ENCODE results near the gene TRIM24.

The TRIM24 gene

DNA sequence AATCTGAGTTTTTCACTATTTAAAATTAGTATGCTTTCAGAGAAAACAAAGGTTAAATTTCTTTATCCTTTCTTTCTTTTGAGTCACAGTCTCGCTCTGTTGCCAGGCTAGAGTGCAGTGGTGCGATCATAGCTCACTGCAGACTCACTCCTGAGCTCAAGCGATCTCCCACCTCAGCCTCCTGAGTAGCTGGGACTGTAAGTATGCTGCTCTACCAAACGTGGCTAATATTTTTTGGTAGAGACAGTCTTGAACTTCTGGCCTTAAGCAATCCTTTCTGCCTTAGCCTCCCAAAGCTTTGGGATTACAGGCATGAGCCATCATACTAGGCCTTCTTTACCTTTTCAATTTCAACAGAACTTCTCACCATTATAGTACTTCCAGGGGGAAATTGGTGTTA, 113.7 kb downstream of the TRIM24 start:
- TF ChIP-seq, protein P1, sequence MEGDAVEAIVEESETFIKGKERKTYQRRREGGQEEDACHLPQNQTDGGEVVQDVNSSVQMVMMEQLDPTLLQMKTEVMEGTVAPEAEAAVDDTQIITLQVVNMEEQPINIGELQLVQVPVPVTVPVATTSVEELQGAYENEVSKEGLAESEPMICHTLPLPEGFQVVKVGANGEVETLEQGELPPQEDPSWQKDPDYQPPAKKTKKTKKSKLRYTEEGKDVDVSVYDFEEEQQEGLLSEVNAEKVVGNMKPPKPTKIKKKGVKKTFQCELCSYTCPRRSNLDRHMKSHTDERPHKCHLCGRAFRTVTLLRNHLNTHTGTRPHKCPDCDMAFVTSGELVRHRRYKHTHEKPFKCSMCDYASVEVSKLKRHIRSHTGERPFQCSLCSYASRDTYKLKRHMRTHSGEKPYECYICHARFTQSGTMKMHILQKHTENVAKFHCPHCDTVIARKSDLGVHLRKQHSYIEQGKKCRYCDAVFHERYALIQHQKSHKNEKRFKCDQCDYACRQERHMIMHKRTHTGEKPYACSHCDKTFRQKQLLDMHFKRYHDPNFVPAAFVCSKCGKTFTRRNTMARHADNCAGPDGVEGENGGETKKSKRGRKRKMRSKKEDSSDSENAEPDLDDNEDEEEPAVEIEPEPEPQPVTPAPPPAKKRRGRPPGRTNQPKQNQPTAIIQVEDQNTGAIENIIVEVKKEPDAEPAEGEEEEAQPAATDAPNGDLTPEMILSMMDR (IDR thresholded peaks at IDR 0.05; ENCODE audit: unreplicated experiment in 3 of 3), result no peak
- H3K27ac Mint-ChIP-seq, result no peak overlapping the region
- H3K27me3 Mint-ChIP-seq (ENCODE audit: low read depth), result no peaks in the 10 kb centered on the region
- H3K4me1 Mint-ChIP-seq, result no peaks in the 10 kb centered on the region
- no peak overlapping the region for H3K4me3 Mint-ChIP-seq
- H3K9me3 Mint-ChIP-seq, result no peaks in the 10 kb centered on the region
- H3K36me3 Mint-ChIP-seq (ENCODE audit: low read depth), result peaks cover 80% of the 10 kb centered on the region

DNA sequence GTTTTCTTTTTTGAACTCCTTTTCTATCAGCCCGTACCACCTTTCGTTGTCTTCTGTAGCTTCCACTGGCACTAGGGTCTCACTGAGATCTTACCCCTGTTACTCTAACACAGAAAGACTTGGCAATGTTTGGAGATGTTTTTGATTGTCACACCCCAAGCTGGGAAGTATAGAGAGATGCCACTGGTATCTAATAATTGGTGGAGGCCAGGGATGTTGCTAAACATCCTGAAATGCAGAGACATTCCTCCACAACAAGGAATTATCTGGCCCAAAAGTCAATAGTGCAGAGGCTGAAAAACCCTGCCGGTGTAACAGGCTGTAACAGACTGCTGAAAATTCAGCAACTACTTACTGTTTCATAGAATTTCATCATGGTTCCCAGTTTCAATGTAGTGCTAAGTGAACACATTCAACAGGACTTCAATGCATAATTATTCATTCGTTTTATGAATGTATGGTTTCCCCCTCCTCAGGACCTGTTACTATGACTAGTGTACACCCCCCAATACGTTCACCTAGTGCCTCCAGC, 115.9 kb downstream of the TRIM24 start:
- Mint-ChIP-seq H3K4me1 (no peaks in the 10 kb centered on the region), H3K36me3 (ENCODE audit: low read depth) (peaks cover 80% of the 10 kb centered on the region), H3K9me3 (no peaks in the 10 kb centered on the region), H3K27me3 (ENCODE audit: low read depth) (no peaks in the 10 kb centered on the region), H3K27ac (no peak overlapping the region), H3K4me3 (no peak overlapping the region)
- TF ChIP-seq, protein P1 (IDR thresholded peaks at IDR 0.05; ENCODE audit: unreplicated experiment in 3 of 3), result no peak

DNA sequence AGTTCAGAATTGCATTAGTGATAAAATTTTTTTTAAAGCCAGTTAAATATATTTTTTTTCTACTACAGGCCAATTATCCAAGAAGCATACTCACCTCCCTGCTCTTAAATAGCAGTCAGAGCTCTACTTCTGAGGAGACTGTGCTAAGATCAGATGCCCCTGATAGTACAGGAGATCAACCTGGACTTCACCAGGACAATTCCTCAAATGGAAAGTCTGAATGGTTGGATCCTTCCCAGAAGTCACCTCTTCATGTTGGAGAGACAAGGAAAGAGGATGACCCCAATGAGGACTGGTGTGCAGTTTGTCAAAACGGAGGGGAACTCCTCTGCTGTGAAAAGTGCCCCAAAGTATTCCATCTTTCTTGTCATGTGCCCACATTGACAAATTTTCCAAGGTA, 119.1 kb downstream of the TRIM24 start:
- peaks cover 87% of the 10 kb centered on the region for H3K36me3 Mint-ChIP-seq (ENCODE audit: low read depth)
- no peaks in the 10 kb centered on the region for H3K9me3 Mint-ChIP-seq
- no peak overlapping the region for H3K4me3 Mint-ChIP-seq
- no peaks in the 10 kb centered on the region for H3K27me3 Mint-ChIP-seq (ENCODE audit: low read depth)
- H3K4me1 Mint-ChIP-seq, result no peaks in the 10 kb centered on the region
- TF ChIP-seq, protein P1 (IDR thresholded peaks at IDR 0.05; ENCODE audit: unreplicated experiment in 3 of 3), result no peak
- H3K27ac Mint-ChIP-seq, result no peak overlapping the region

DNA sequence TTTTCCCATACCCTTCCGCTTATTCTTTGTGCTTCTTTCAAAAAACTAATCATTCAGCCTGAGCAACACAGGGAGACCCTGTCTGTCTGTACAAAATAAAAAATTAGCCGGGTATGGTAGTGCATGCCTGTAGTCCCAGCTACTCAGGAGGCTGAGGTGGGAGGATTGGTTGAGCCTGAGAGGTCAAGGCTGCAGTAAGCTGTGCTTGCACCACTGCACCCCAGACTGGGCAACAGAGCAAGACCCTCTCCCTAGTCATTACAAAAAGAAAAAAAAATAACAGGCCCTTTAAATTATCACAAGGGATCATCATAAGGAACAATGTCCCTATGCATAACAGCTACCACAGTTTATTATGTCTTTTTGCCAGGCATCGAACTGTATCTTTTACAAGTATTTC, 119.6 kb downstream of the TRIM24 start:
- Mint-ChIP-seq H3K9me3 (no peaks in the 10 kb centered on the region), H3K4me3 (no peak overlapping the region), H3K4me1 (no peaks in the 10 kb centered on the region), H3K27ac (no peak overlapping the region), H3K36me3 (ENCODE audit: low read depth) (peaks cover 87% of the 10 kb centered on the region), H3K27me3 (ENCODE audit: low read depth) (no peaks in the 10 kb centered on the region)
- TF ChIP-seq, protein P1 (IDR thresholded peaks at IDR 0.05; ENCODE audit: unreplicated experiment in 3 of 3), result no peak

DNA sequence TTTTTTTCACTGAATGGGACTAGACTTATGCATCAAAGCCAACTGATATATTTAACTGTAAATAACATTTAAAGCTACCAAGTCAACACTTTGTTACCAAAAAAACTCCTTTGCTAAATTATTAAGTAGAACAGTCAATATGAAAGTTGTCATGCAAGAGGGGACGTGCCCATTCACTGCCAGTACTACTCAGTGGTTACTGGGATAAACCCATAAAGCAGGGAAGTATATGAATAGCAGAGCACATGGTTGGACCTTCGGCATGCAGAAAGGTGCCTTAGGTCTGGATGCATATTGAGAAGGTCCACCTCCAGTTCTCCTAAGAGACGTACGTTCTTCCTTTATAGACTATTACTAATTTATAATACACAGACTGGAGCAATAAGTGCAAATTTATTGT, 121.0 kb downstream of the TRIM24 start:
- TF ChIP-seq, protein P1 (IDR thresholded peaks at IDR 0.05; ENCODE audit: unreplicated experiment in 3 of 3), result no peak

DNA sequence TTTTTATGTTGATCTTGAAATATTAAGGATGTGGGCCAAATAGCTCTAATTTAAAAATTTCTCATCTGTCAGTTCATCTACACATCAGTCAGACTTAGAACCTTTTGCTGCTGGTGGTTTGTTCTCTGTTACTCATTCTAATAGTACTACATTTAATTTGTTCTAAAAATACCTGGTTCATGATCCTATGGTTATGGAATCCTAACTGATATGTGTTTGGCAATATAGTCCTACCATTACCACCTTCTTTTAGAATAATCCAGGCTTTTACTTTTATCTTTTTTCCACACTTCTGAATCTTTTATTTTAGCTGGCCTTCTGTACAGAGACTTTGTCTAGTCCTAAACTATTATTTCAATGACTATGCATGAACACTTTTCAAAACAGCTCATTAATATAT, 124.2 kb downstream of the TRIM24 start:
- TF ChIP-seq, protein P1 (IDR thresholded peaks at IDR 0.05; ENCODE audit: unreplicated experiment in 3 of 3), result no peak
- Mint-ChIP-seq H3K4me3 (no peak overlapping the region), H3K27me3 (ENCODE audit: low read depth) (no peaks in the 10 kb centered on the region), H3K9me3 (no peaks in the 10 kb centered on the region), H3K4me1 (peaks cover 10% of the 10 kb centered on the region), H3K27ac (no peak overlapping the region), H3K36me3 (ENCODE audit: low read depth) (peaks cover 86% of the 10 kb centered on the region)

More for the DNA sequence above, 121.0 kb downstream of the TRIM24 start:
- Mint-ChIP-seq H3K4me3 (no peak overlapping the region), H3K36me3 (ENCODE audit: low read depth) (peaks cover 89% of the 10 kb centered on the region), H3K9me3 (no peaks in the 10 kb centered on the region), H3K27me3 (ENCODE audit: low read depth) (no peaks in the 10 kb centered on the region), H3K27ac (no peak overlapping the region), H3K4me1 (peaks cover 4% of the 10 kb centered on the region)

Data from nephron (organoid).